SK-N-MC (cell line): ENCODE measurements around the gene PDE11A.

Experiments used
- EZH2 ChIP-seq: fragments of 200-600 bp; sonication (generic); IDR thresholded peaks from one replicate; pipeline ENCODE4 v1.6.1; 2017; ENCODE audit warnings: antibody characterized with exemption
- FOXP2 ChIP-seq: optimal IDR thresholded peaks from 2 replicates; pipeline ENCODE3; 2011; ENCODE audit warnings: mild to moderate bottlenecking, moderate library complexity; ENCODE audit not compliant: insufficient read depth; ENCODE audit errors: extremely low read length, control extremely low read depth
- POLR2AphosphoS5 ChIP-seq: IDR thresholded peaks from 2 replicates; pipeline ENCODE4 v1.6.1; 2012; ENCODE audit warnings: mild to moderate bottlenecking, low read depth, low read length, borderline replicate concordance

DNA sequence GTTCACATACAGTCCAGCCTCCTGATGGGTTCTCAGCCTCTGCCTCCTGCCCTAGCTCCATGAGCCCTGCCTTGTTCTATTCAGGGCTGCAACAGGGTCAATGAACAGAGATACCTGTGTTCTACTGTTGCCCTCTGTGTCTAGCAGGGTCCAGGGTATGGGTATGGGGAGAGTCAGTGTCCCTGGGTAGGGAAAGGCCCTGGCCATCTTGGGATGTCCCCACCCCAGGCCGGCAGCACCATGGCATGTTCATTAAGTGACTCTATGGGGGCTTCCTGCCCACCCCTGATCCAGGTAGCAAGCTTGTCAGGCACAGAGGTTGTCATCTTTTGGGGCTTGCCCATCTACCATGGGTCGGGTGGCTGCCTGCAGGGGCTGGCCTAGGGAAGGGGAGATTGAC is 13.5 kb downstream of the PDE11A start:
- TF ChIP-seq EZH2 (no peak), POLR2AphosphoS5 (no peak), FOXP2 (no peak)
